Neural cell (in vitro differentiated cells): Measurements from ENCODE around the gene OXSR1.

Experiments
- EP300 ChIP-seq: fragments of 450-650 bp; conservative IDR thresholded peaks from 2 replicates; pipeline ENCODE4 v1.6.1; 2014; ENCODE audit warnings: antibody characterized with exemption, mild to moderate bottlenecking, moderate library complexity; ENCODE audit not compliant: poor library complexity, severe bottlenecking
- EZH2 ChIP-seq: fragments of 200-600, 300-800 bp; shearing (Covaris generic), sonication (generic); IDR thresholded peaks from 2 replicates; pipeline ENCODE4 v1.6.1; 2014; ENCODE audit warnings: antibody characterized with exemption, low read length, borderline replicate concordance, mild to moderate bottlenecking; ENCODE audit not compliant: insufficient read depth, poor library complexity, severe bottlenecking
- POLR2AphosphoS5 ChIP-seq: IDR thresholded peaks from 2 replicates; pipeline ENCODE4 v1.6.1; 2012
- RAD21 ChIP-seq: fragments of 450-650 bp; conservative IDR thresholded peaks from 2 replicates; pipeline ENCODE4 v1.6.1; 2014; ENCODE audit warnings: antibody characterized with exemption, mild to moderate bottlenecking, moderate library complexity
- REST ChIP-seq: IDR thresholded peaks from 2 replicates; pipeline ENCODE4 v1.6.1; 2012; ENCODE audit warnings: borderline replicate concordance
- SMC3 ChIP-seq: fragments of 450-650 bp; conservative IDR thresholded peaks from 2 replicates; pipeline ENCODE4 v1.6.1; 2014; ENCODE audit warnings: antibody characterized with exemption, mild to moderate bottlenecking, moderate library complexity; ENCODE audit not compliant: poor library complexity
- TF ChIP-seq, protein P1 (sequence below): fragments of 450-650 bp; IDR thresholded peaks from 2 replicates; pipeline ENCODE4 v1.5.1; 2014; ENCODE audit warnings: antibody characterized with exemption, mild to moderate bottlenecking, moderate library complexity; ENCODE audit not compliant: poor library complexity, severe bottlenecking

DNA sequence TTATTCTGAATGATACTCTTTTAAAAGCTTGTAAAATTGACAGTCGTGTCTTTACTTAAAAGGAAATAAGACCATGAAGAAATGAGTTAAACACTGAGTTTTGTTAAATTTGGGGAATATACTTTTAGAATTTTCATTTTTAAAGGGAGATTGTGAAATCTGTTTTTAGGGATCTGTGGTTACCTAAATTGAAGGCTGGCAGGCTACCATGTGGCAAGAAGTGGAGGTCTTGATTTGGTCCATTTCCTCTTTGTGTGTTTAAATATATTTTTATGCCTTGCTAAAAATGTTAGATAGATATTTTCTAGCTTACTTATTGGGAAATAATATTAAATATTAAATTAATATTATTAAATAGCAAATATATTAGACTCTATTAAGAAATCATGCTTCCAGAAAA lies 63.7 kb downstream of the OXSR1 start:
- TF ChIP-seq POLR2AphosphoS5 (no peak), EP300 (no peak), EZH2 (no peak), RAD21 (no peak), SMC3 (no peak), REST (no peak)
- TF ChIP-seq, protein P1, sequence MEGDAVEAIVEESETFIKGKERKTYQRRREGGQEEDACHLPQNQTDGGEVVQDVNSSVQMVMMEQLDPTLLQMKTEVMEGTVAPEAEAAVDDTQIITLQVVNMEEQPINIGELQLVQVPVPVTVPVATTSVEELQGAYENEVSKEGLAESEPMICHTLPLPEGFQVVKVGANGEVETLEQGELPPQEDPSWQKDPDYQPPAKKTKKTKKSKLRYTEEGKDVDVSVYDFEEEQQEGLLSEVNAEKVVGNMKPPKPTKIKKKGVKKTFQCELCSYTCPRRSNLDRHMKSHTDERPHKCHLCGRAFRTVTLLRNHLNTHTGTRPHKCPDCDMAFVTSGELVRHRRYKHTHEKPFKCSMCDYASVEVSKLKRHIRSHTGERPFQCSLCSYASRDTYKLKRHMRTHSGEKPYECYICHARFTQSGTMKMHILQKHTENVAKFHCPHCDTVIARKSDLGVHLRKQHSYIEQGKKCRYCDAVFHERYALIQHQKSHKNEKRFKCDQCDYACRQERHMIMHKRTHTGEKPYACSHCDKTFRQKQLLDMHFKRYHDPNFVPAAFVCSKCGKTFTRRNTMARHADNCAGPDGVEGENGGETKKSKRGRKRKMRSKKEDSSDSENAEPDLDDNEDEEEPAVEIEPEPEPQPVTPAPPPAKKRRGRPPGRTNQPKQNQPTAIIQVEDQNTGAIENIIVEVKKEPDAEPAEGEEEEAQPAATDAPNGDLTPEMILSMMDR = no peak
